Mesenchymal stem cell (in vitro differentiated cells and primary cell): ENCODE results near the gene LDLRAP1.

ENCODE experiments used
- DNase-seq: peaks from one replicate; pipeline ENCODE4 v3.0.0-alpha.2; 2013
- H2AFZ ChIP-seq: one replicate; pipeline ENCODE4 v1.6.1; 2013; ENCODE audit warnings: low read depth, mild to moderate bottlenecking, control low read depth, inconsistent platforms, low read length, moderate library complexity
- H2AK5ac ChIP-seq: 2 replicates; pipeline ENCODE4 v1.6.1; 2013; ENCODE audit warnings: low read length, moderate library complexity, mild to moderate bottlenecking, inconsistent platforms; ENCODE audit not compliant: severe bottlenecking
- H2BK120ac ChIP-seq: one replicate; pipeline ENCODE4 v1.6.1; 2013; ENCODE audit warnings: low read depth, mild to moderate bottlenecking, inconsistent platforms, low read length, moderate library complexity
- H2BK12ac ChIP-seq, 2 experiments: one replicate each; pipeline ENCODE4 v1.6.1; 2013; ENCODE audit warnings: inconsistent platforms in 2 of 2, low read length in 2 of 2, mild to moderate bottlenecking in 2 of 2, moderate library complexity in 2 of 2, control low read depth in 1 of 2
- H2BK15ac ChIP-seq: one replicate; pipeline ENCODE4 v1.6.1; 2013; ENCODE audit warnings: mild to moderate bottlenecking, low read depth, inconsistent platforms; ENCODE audit not compliant: poor library complexity, severe bottlenecking
- H2BK5ac ChIP-seq: 2 replicates; pipeline ENCODE4 v1.6.1; 2013; ENCODE audit warnings: low read depth, mild to moderate bottlenecking, low read length, control low read depth, inconsistent platforms; ENCODE audit not compliant: poor library complexity, severe bottlenecking
- H3K14ac ChIP-seq, 2 experiments: one replicate each; pipeline ENCODE4 v1.6.1; 2013; ENCODE audit warnings: inconsistent platforms in 2 of 2, low read length in 2 of 2, control low read depth in 1 of 2, mild to moderate bottlenecking in 1 of 2, moderate library complexity in 1 of 2
- H3K18ac ChIP-seq, 2 experiments: one replicate each; pipeline ENCODE4 v1.6.1; 2013; ENCODE audit warnings: inconsistent platforms in 2 of 2, low read length in 2 of 2, control low read depth in 1 of 2, low read depth in 1 of 2, mild to moderate bottlenecking in 1 of 2
- H3K23ac ChIP-seq, 2 experiments: one replicate each; pipeline ENCODE4 v1.6.1; 2013; ENCODE audit warnings: inconsistent platforms in 2 of 2, low read length in 2 of 2, mild to moderate bottlenecking in 2 of 2, moderate library complexity in 2 of 2, control low read depth in 1 of 2
- H3K27ac ChIP-seq: 2 replicates; pipeline ENCODE4 v1.5.1; 2013; ENCODE audit warnings: mild to moderate bottlenecking, moderate library complexity, low read length, control low read depth, inconsistent platforms; ENCODE audit not compliant: poor library complexity, severe bottlenecking
- H3K27me3 ChIP-seq, 2 experiments: 2 replicates each; pipeline versions ENCODE4 v1.6.1 to v1.7.0; 2013; ENCODE audit warnings: low read length in 2 of 2, mild to moderate bottlenecking in 2 of 2, moderate library complexity in 2 of 2, control low read depth in 1 of 2, inconsistent platforms in 1 of 2; ENCODE audit not compliant: control insufficient read depth in 1 of 2, insufficient read depth in 1 of 2
- H3K36me3 ChIP-seq, 2 experiments: 2 replicates each; pipeline versions ENCODE4 v1.6.1 to v1.7.0; 2013; ENCODE audit warnings: low read length in 2 of 2, control low read depth in 1 of 2, inconsistent platforms in 1 of 2, low read depth in 1 of 2, mild to moderate bottlenecking in 1 of 2; ENCODE audit not compliant: insufficient read depth in 2 of 2, control insufficient read depth in 1 of 2
- H3K4ac ChIP-seq, 2 experiments: one replicate each; pipeline ENCODE4 v1.6.1; 2013; ENCODE audit warnings: inconsistent platforms in 2 of 2, low read length in 2 of 2, mild to moderate bottlenecking in 2 of 2, moderate library complexity in 2 of 2, control low read depth in 1 of 2, low read depth in 1 of 2
- H3K4me1 ChIP-seq: 2 replicates; pipeline ENCODE4 v1.6.1; 2013; ENCODE audit warnings: low read depth, low read length, control low read depth; ENCODE audit not compliant: control insufficient read depth, insufficient read depth
- H3K4me2 ChIP-seq: 2 replicates; pipeline ENCODE4 v1.6.1; 2013; ENCODE audit warnings: low read length, mild to moderate bottlenecking, inconsistent platforms; ENCODE audit not compliant: poor library complexity, severe bottlenecking
- H3K4me3 ChIP-seq, 2 experiments: 2 replicates each; pipeline versions ENCODE4 v1.5.1 to v1.7.0; 2013; ENCODE audit warnings: low read length in 2 of 2, mild to moderate bottlenecking in 2 of 2, control low read depth in 1 of 2, low read depth in 1 of 2; ENCODE audit not compliant: insufficient read depth in 1 of 2
- H3K79me1 ChIP-seq: replicated peaks from 2 replicates; pipeline ENCODE4 v1.6.1; 2013; ENCODE audit warnings: mild to moderate bottlenecking, control low read depth, low read length, inconsistent platforms; ENCODE audit not compliant: poor library complexity, severe bottlenecking
- H3K9ac ChIP-seq: 2 replicates; pipeline ENCODE4 v1.7.0; 2013; ENCODE audit warnings: mild to moderate bottlenecking, low read length, moderate library complexity
- H3K9me3 ChIP-seq: 2 replicates; pipeline ENCODE4 v1.7.0; 2013; ENCODE audit warnings: mild to moderate bottlenecking, low read length; ENCODE audit not compliant: control insufficient read depth
- H4K8ac ChIP-seq: one replicate; pipeline ENCODE4 v1.6.1; 2013; ENCODE audit warnings: inconsistent platforms, mild to moderate bottlenecking, low read length, moderate library complexity
- H4K91ac ChIP-seq: one replicate; pipeline ENCODE4 v1.6.1; 2013; ENCODE audit warnings: mild to moderate bottlenecking, low read length, inconsistent platforms
- WGBS: methylation state at CpG from one replicate; pipeline ENCODE4 v1.1.7; 2013; ENCODE audit warnings: mixed read lengths; 5-methylcytosine and 5-hydroxymethylcytosine counted together

The LDLRAP1 gene

DNA sequence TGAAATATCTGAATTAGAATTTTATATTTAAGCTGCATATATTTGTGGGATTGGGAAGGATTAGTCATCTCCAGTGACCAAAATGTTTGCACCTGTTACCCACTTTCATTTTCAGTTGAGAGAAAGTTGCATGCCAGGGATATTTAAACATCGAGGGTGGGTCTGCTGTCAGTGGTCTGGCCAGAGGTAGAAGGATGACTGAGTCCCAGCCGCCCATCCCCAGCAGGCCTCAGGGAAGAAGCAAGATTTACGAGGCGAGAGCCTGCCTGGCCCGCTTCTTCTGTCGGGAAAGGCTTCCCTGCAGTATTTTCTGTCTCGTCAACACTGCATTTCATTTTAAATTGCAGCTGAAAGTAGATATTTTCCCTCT is 71.8 kb downstream of the LDLRAP1 start:
- Histone ChIP-seq H2BK12ac (no peak overlapping the region), H4K8ac (no peak overlapping the region), H3K23ac (no peak overlapping the region), H2BK15ac (no peak overlapping the region), H3K9ac (no peak overlapping the region), H3K14ac (no peak overlapping the region), H3K4me1 (peaks cover 24% of the 10 kb centered on the region), H3K27ac (no peak overlapping the region), H3K36me3 (no peaks in the 10 kb centered on the region), H3K9me3 (no peaks in the 10 kb centered on the region), H3K4me3 (peak overlapping the region in 1 of 2 experiments; percentile 76), H3K79me1 (no peaks in the 10 kb centered on the region), H3K4me2 (no peak overlapping the region), H2AK5ac (no peak overlapping the region), H4K91ac (no peak overlapping the region), H2BK120ac (no peak overlapping the region), H2AFZ (no peak overlapping the region), H3K27me3 (peaks cover 21 to 67% of the 10 kb centered on the region in 2 experiments), H2BK5ac (no peak overlapping the region), H3K4ac (no peak overlapping the region), H3K18ac (no peak overlapping the region)
- 45% methylated on average over 7 of the region's 7 CpGs for WGBS
- DNase-seq, result no peak

GRCh38 chr1:25615563-25616094 is 72.2 kb downstream of the LDLRAP1 start:
- H3K36me3 ChIP-seq, result no peaks in the 10 kb centered on the region
- no peak overlapping the region for H4K8ac ChIP-seq
- peak overlapping the region; percentile 89 for H3K4me2 ChIP-seq
- no peak overlapping the region for H3K14ac ChIP-seq
- peak overlapping the region; percentile 59 for H2AFZ ChIP-seq
- H4K91ac ChIP-seq, result no peak overlapping the region
- H3K4me1 ChIP-seq, result peaks cover 24% of the 10 kb centered on the region
- peak overlapping the region in 1 of 2 experiments; percentile 74 for H3K18ac ChIP-seq
- no peak overlapping the region for H2BK5ac ChIP-seq
- peak overlapping the region; percentile 57 for H3K9ac ChIP-seq
- WGBS, result 23% methylated on average over 11 of the region's 12 CpGs
- peak overlapping the region; percentile 32 for H2BK15ac ChIP-seq
- H3K4ac ChIP-seq, result peak overlapping the region in 1 of 2 experiments; percentile 41
- peak overlapping the region; percentile 58 to 76 for H3K4me3 ChIP-seq
- no peak for DNase-seq
- no peaks in the 10 kb centered on the region for H3K79me1 ChIP-seq
- H2BK120ac ChIP-seq, result no peak overlapping the region
- H2AK5ac ChIP-seq, result no peak overlapping the region
- no peaks in the 10 kb centered on the region for H3K9me3 ChIP-seq
- no peak overlapping the region for H2BK12ac ChIP-seq
- H3K27me3 ChIP-seq, result peaks cover 21 to 67% of the 10 kb centered on the region in 2 experiments
- no peak overlapping the region for H3K23ac ChIP-seq
- H3K27ac ChIP-seq, result no peak overlapping the region

DNA sequence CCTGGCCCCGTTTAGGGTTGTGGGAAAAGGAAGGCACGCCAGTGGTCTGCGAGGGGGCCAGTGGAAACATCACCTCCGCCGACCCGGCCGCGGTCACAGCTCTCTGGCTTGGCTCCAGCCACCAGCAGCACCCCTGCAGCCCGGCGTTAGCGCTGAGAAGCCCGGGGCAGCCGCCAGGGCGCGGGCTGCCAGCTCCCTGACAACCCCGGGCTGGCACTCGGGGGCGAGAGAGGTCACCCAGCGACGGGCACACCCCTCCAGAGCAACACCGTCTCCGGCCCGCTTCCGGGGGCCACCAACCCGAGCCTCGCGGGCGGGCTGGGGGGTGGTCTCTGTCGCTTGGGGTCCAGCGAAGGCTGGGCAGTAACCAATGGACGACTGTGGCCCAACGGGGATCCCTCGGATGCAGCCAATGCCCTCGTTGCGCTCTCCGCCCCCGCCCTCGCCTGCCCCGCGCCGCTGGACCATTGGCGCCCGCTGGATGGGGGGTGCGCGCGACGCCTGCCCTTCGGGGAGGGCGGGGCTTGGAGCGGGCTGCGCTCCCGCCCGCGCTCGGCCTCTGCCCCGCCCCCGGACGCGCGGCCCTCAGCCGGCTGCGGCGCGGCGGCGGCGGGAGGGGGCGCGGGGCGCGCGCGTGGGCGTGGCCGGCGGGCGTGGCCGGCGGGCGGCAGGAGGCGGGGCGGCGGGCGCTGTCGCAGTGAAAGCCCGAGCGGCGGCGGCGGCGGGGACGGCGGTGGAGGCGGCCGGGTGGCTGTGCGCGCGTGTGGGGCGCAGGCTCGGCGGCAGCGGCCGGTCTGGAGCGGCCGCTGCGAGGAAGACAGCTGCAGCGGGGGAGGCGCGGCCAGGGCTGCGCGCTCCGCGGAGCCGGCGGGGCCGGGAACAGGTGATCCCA is 72.9 kb downstream of the LDLRAP1 start, which contains the start of gene MAN1C1:
Gene MAN1C1 (plus strand): TSS at position 697 of the 892 bp plus-strand sequence. CDS start 1,007 bp downstream, outside the sequence.
- Histone ChIP-seq H3K4me1 (peaks cover 24% of the 10 kb centered on the region), H3K9ac (peak within 1 kb of the TSS; percentile 82), H3K4ac (peak within 1 kb of the TSS in 1 of 2 experiments; percentile 41), H3K79me1 (no peaks in the 10 kb centered on the region), H2BK5ac (no peak within 1 kb of the TSS), H3K27ac (no peak within 1 kb of the TSS), H3K27me3 (peaks cover 19 to 67% of the 10 kb centered on the region in 2 experiments), H3K4me3 (peak within 1 kb of the TSS; percentile 58 to 81), H2BK120ac (no peak within 1 kb of the TSS), H2BK12ac (peak within 1 kb of the TSS in 1 of 2 experiments; percentile 78), H4K91ac (no peak within 1 kb of the TSS), H3K18ac (peak within 1 kb of the TSS in 1 of 2 experiments; percentile 74), H3K36me3 (peaks cover 0 to 4% of the 10 kb centered on the region in 2 experiments), H2BK15ac (peak within 1 kb of the TSS; percentile 32), H3K23ac (peak within 1 kb of the TSS in 1 of 2 experiments; percentile 25), H3K14ac (no peak within 1 kb of the TSS), H3K4me2 (peak within 1 kb of the TSS; percentile 97), H4K8ac (peak within 1 kb of the TSS; percentile 38), H2AK5ac (no peak within 1 kb of the TSS), H2AFZ (peak within 1 kb of the TSS; percentile 59), H3K9me3 (no peaks in the 10 kb centered on the region)
- WGBS, result 1% methylated on average over 65 of the region's 116 CpGs
- peak; percentile 86 for DNase-seq
